ENCODE measurements around the gene CDC73.

The CDC73 gene

DNA sequence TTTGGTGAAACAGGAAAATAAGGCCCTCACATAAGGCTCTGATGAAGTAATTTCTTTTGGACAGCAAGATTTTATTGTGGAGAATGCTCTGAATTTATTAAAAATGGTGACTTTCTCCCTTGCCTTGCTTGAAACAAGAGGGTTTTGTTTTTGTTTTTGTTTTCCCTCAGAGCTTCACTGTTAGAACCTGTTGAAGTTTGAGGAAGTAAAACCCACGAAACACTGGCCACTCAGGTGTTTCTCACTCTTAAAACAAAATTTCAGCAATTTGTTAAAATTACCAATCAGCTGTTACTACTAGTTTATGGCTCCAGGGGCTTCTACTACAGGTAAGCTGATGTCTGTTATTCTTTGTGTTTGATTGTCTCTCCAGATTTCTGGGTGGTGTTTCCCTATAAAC lies 177.2 kb downstream of the CDC73 start:
- DNase-seq = no peak

GRCh38 chr1:193301746-193302145 lies 179.9 kb downstream of the CDC73 start:
- no peak for DNase-seq

DNA sequence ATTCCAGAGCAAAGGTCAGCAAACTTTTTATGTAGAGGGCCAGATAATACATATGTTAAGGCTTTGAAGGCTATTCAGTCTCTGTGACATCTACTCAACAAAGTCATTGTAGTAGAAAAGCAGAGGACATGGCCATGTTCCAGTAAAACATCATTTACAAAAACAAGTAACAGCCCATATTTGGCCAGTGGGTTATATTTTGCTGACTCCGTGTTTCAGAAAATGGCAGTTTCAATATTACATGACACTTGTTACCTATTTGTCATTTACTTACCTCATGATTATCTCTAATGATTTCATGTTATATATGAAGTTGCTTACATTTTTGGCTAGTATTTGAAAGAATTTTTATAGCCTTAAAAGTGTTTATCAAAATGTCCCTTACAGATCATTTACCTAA lies 182.0 kb downstream of the CDC73 start:
- DNase-seq = no peak

Measured in activated CD4-positive, alpha-beta T cell treated with anti-CD3 and anti-CD28 coated beads, Interleukin-2, amount 50 U/mL, for 1 hour (primary cell).